HG02678 (cell line): ENCODE measurements around the gene SLC25A5.
A peak's percentile ranks its signal among the peaks of the same experiment; 100 is the strongest.
"Not testable (repeated sequence)": the region's sequence is repeated elsewhere in the genome, so short reads cannot be mapped to it uniquely, and the experiment has no call there.

Experiments used
- ATAC-seq: cut with Tn5 transposase; IDR thresholded peaks from one replicate; pipeline ENCODE4 v1.9.1; 2021; ENCODE audit warnings: mild to moderate bottlenecking, moderate library complexity; ENCODE audit not compliant: unreplicated experiment

The SLC25A5 gene

DNA sequence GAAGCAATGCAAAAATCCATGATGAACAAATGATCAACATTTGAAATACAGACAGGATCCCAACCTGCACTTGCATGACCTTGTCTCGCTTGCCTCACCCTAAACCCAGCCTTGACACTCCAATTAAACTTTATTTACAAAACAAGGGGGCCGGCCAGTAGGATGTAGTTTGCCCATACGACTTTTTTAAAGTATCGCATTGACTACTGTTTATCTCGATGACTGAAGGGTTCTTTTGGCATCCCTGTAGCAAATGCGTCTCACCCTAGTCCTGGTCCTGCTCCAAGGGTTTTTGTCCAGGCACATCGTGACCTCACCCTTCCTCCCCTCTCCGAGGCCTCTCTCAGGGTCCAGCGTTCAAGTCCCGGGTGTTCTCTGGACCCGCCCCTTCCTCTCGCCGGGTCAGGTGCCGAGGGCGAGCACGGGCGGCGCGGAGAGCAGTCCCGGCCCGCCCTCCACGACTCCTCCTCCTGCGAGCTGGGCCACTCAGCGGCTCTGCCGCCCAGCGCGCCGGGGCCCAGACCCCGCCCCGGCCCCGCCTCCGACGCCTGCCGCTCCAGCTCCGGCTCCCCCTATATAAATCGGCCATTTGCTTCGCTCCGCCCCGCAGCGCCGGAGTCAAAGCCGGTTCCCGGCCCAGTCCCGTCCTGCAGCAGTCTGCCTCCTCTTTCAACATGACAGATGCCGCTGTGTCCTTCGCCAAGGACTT lies at the start of gene SLC25A5:
SLC25A5 (plus strand) TSS at position 603 of the 709 bp plus-strand sequence; CDS start at position 675, 72 bp downstream.
- peak; percentile 87 for ATAC-seq

DNA sequence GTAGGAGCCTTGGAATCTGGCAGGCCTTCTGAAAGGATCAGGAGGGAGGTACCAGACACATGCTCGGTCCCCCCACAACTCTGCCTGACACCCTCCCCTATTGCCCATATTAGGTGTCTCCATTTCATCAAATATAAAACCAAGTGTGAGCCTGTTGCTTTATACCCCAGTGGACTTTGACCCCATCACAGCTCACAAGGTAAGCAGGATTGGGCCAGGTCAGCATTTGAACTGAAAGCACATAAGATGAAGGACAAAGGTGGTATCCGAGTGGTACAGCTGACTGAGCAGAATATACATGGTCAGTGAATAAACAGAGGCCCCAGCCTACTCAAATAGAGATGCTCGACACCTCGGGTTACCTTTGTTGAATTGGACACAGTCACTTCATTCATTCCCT lies 49.1 kb upstream of the SLC25A5 start:
- no peak for ATAC-seq

DNA sequence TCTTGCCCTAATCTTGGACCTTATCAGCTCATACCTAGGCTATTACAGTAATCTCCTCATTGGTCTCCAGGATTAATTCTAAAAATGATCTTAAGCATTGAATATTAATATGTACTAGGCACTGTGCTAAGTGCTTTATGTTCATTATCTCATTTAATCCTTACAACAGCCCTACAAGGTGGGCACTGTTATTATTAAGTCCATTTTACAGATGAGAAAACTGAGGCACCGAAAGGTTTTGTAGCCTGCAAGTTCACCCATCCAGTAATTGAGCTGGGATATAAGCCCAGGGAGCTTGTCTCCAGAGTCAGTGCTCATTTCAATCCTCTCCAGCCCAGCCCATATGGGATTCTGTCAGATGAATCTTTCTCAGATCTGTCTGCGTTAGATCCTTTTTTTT lies 48.3 kb upstream of the SLC25A5 start:
- no peak for ATAC-seq

GRCh38 chrX:119421016-119421705 lies 47.1 kb upstream of the SLC25A5 start:
- no peak for ATAC-seq

DNA sequence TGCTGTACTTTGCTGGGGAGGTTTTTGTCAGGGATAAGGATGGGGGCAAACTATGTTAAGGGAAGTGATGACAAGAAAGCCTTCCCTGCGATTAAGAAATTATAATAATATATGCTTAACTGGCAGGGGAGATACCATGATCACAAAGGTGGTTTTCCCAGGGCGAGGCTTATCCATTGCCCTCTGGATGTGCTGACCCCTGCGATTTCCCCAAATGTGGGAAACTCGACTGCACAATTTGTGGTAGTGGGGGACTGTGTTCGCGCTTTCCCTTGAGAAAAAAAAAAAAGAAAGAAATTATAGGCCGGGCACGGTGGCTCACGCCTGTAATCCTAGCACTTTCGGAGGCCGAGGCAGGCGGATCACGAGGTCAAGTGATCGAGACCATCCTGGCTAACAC lies 44.6 kb upstream of the SLC25A5 start:
- no peak for ATAC-seq

DNA sequence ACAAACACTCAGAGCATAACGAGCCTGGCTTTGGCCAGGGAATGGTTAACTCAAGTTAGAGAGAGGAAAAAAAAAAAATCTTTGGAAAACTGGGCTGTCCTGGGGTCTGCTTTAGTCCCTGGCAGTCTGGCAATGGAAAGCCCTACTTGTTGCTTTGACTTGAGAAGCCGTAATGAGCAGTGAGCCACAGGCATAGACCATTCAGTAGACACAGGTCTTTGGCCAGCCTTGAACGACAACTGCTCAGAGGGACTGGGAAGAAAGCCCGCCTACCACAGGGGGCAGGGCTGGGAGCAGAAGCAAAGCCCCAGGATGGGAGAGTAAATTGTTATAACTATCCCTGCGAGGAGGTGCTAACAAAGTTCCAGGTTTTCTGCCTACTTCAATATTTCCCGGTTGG lies 43.2 kb upstream of the SLC25A5 start:
- ATAC-seq, result no peak

DNA sequence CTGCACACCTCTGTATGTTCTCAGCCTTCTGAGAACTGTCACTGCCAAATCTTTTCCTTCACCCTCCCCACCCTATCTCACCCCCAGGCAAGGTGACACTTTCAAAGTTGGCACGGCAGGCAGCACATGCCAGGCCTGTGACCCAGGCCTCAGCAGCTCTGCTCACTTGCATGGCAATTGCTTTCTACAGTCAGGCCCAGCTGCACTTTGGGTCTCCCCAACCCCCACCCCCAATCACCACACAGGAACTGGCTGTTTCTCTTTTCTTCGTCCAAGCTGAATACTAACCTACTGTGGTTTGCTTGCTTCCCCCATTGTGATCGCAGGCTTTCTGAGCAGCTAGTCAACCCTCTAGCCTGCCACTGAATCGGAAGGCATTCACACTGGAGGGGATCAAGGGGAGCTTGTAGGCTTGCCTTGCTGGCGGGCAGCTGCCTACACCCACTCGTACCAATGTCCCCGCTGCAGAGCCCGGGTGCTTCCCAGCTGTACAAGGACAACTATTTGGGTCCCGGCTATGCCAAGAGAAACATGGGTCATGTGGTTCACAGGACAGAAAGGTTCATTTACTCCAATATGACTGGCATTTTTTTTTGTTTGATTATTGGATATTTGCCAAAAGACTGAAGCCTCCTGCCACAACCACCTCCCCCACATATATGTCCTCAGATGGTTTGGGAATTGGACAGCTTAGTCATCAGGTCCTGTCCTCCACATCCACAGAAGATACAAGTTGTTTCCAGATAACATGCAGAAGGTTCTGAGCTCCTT lies 41.0 kb upstream of the SLC25A5 start:
- ATAC-seq, result peak; percentile 90

DNA sequence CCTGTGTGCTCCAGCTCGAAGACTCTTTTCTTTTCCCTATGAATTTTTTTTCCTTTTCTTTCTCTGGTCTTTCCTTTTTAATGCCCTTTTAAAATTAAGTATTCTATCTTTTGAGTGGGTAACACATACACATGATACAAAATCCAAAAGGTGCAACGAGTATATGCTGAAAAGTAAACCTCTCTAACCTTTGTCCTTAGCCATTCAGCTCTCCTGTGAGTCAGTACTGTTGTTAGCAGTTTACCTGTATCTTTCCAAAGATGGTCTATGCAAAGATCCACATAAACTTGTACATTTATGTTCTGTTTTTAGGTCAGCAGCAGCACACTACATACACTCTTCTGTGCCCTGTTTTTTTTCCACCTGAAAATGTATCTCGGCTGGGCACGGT lies 40.5 kb upstream of the SLC25A5 start:
- no peak for ATAC-seq

- ATAC-seq, result no peak
Observed at GRCh38 chrX:119429471-119429870, 38.8 kb upstream of the SLC25A5 start.

DNA sequence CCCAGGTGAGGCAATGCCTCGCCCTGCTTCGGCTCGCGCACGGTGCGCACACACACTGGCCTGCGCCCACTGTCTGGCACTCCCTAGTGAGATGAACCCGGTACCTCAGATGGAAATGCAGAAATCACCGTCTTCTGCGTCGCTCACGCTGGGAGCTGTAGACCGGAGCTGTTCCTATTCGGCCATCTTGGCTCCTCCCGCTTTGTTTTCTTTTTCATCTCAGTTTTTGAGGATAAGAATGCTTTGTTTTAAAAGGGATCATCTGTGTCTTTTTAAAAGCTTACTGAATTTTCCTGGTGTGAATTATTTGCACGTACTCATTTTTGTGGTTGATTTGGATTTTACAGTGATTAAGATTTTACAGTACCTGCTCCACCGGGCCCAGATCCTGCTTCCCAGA lies 26.9 kb upstream of the SLC25A5 start:
- ATAC-seq, result not testable (repeated sequence)

DNA sequence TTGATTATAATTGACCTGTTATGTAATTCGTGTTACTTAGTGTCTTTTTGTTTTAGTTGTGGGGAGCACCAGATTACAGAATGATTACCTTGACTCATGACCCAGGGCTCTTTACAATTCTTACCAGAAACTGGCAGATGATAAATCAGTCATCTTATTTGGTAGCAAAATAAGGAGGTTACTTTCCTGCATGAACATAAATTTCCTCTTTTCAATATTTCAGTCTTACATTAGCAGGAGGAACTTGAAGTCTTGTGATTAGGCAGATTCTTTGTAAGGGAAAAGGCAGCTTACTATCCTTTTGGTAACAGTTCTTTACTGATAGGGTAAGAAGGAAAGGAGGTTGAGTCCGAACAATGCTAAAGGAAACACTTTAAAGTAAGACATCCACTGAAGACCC lies 26.0 kb upstream of the SLC25A5 start:
- ATAC-seq, result no peak

GRCh38 chrX:119453202-119453601 lies 15.0 kb upstream of the SLC25A5 start:
- ATAC-seq, result no peak

GRCh38 chrX:119455264-119455663 lies 13.0 kb upstream of the SLC25A5 start:
- no peak for ATAC-seq

DNA sequence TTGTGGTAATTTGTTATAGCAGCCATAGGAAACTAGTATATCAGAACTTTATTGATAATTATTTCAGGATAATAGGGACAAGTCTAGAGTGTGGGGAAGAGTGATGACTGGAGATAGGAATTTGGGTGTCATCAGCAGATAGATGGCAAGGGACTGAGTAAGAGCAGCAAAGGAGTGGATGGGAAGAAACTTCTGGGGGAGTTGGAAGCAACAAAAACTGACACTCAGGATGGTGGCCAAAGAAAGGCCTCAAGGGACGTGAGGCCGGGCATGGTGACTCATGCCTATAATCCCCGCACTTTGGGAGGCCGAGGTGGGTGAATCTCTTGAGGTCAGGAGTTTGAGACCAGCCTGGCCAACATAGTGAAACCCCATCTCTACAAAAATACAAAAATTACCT lies 9.1 kb upstream of the SLC25A5 start:
- no peak for ATAC-seq

DNA sequence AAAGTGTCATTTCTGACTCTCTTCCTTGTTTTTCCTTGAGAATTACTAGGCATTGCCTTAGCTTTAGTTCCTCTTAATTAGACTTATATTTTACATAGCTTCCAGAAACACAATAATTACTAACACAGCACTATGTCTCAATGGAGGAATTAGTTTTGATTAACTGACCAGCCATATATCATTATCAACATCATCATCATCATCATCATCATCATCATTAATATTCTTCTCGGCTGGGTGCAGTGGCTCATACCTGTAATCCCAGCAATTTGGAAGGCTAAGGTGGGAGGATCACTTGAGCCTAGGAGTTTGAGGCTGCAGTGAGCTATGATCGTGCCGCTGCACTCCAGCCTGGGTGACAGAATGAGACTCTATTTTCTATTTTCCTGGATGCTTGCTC lies 2.7 kb upstream of the SLC25A5 start:
- ATAC-seq, result no peak

- no peak for ATAC-seq
Observed at GRCh38 chrX:119466970-119467369, 1.3 kb upstream of the SLC25A5 start.

GRCh38 chrX:119467433-119467832 lies 811 bp upstream of the SLC25A5 start:
- no peak for ATAC-seq

- ATAC-seq, result peak; percentile 70
Observed at GRCh38 chrX:119468551-119469312, 488 bp downstream of the SLC25A5 start.

GRCh38 chrX:119469313-119469635 lies 1.0 kb downstream of the SLC25A5 start:
- ATAC-seq, result no peak

DNA sequence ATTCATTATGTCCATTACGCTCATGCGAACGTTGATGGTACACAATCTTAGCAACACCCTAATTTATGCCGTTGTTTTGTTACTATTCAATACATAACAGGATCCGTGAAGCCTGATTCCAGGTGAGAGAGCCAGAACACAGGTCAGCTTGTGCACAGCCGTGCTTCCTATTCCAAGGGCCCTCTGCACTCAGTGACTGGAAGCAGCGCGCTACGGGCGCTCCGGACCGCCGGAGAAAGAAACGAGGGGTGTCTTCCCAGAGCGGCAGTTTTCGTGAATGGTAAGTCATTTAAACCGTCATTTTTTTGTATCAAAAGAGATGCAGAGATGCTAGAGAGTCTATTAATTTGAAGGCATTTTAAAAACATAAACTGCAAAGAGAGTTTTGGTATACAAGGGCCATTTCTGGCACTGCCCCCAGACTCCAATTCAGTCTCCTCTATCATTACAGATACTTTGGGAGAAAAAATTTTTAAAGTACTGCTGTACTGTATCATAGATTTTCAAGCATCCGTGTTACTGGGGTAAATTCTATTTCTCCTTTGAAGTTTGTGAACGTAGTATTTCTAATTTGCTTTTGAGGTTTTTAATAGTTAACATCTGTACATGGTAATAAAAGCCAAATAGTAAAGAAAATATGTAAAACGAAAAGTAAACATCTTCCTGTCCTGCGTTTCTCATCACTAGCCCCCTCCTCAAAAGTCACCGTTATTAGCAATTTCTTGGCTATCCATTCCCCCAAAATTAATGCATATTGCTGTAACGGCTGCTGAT lies 6.6 kb downstream of the SLC25A5 start:
- no peak for ATAC-seq
